Activated CD4-positive, alpha-beta T cell treated with anti-CD3 and anti-CD28 coated beads, Interleukin-2, amount 10 ng/mL, durations not matched to agents 7 days and 5 days (primary cell): ENCODE measurements around the gene KCNIP4. TPM values are rescaled to one million over a fixed set of nuclear protein-coding genes. Genes with fewer than 3 reads are reported as not detected.

Source experiments
- CTCF ChIA-PET: fragments of 350-600 bp; sonication (Branson Sonifier 250); formaldehyde crosslinking; loops from one replicate; lab custom pipeline; 2021; ENCODE audit warnings: antibody characterized with exemption; lab: Charles Lee
- POLR2A ChIA-PET: fragments of 350-600 bp; sonication (Branson Sonifier 250); formaldehyde crosslinking; loops from one replicate; lab custom pipeline; 2021; ENCODE audit warnings: antibody characterized with exemption; lab: Charles Lee
- DNase-seq: peaks from one replicate; pipeline ENCODE4 v3.0.0-alpha.2; 2020
- H3K27ac Mint-ChIP-seq: one replicate; pipeline ENCODE4 v1.8.0; 2021; ENCODE audit warnings: mild to moderate bottlenecking, moderate library complexity, mixed read lengths
- H3K27me3 Mint-ChIP-seq: one replicate; pipeline ENCODE4 v1.8.0; 2021; ENCODE audit warnings: mixed read lengths
- H3K36me3 Mint-ChIP-seq: one replicate; pipeline ENCODE4 v1.8.0; 2021; ENCODE audit warnings: low read depth, mixed read lengths
- H3K4me1 Mint-ChIP-seq: one replicate; pipeline ENCODE4 v1.8.0; 2021; ENCODE audit warnings: mixed read lengths
- H3K4me3 Mint-ChIP-seq: one replicate; pipeline ENCODE4 v1.8.0; 2021; ENCODE audit warnings: mild to moderate bottlenecking, moderate library complexity, mixed read lengths
- H3K9me3 Mint-ChIP-seq: one replicate; pipeline ENCODE4 v1.8.0; 2021; ENCODE audit warnings: mixed read lengths
- total RNA-seq, 2 experiments: library from RNA; stranded (reverse); gene quantifications; one replicate each; pipeline ENCODE4 v1.2.3, GENCODE V29; 2021

Gene KCNIP4
- total RNA-seq, 2 experiments from 2014 or later: not detected

DNA sequence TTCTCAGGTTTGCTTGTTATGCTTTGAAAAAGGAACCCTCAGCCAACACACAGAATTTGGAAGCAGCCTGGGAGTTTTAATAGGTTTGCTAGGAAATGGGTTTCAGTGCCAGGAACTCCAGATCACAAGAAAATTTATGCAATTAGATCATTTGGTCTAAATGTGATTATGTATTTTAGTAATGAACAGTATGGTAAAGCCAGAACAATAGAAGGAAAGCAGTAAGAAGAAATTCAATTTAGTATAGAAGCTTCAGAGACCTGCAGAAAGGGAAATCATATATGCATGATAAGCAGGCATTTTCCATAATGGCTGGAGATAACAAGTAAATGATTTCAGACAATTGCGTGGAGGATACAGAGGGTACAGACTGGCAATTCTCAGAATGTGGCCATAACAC, 184.7 kb downstream of the KCNIP4 start:
- ChIA-PET POLR2A (no interaction called here), CTCF (no interaction called here)
- no peak for DNase-seq
- Mint-ChIP-seq H3K9me3 (no peaks in the 10 kb centered on the region), H3K4me3 (no peak overlapping the region), H3K27ac (no peak overlapping the region), H3K36me3 (no peaks in the 10 kb centered on the region), H3K27me3 (no peaks in the 10 kb centered on the region), H3K4me1 (no peaks in the 10 kb centered on the region)

DNA sequence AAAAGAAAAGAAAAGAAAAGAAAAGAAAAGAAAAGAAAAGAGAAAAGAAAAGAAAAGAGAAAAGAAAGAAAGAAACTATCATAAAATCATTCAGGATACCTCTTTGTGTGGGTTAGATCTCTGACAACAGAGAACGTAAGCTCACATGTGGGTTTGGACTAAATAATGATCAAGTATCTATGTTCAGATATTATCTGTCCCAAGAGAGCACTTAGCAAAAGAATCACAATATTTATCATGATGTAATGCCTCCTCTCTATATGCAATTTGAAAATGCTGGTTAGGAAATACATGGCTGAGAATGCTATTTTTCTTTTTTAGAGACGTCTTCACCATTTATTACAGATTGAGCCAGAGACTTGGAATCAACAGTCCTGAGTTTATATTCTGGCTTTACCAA, 191.3 kb downstream of the KCNIP4 start:
- H3K4me1 Mint-ChIP-seq: no peaks in the 10 kb centered on the region

DNA sequence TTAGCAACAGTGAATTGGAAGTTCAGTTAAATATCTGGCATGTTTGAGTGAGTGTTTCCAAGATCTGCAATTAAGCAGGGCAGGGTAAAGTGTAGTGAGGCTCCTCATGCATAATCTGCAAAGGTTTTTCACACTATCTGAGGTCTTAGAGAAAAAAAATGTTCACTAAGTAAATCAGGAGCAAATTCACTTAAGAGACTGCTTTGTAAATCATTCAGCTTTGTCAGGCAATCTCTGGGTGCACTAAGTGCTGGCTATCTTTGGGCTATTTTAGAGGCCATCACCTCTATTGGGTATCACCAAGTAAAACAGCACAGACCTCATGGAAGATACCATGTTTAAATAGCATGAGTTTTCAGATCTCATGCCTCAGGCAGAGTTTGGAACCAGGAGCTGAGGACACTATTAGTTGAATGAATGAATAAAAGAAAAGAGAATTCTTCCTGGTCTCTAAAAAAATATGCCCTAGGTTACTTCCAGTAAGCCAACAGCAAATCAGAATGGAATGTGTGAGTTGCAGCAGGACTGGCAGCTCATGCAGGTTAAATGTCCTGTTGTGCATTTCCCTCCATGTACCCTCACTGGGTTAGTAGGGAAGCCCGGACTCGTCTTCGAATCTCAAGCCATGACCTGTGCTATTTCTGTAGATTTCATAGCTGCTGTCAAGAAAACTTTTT, 195.3 kb downstream of the KCNIP4 start:
- no peak overlapping the region for H3K27ac Mint-ChIP-seq
- ChIA-PET CTCF (no interaction called here), POLR2A (no interaction called here)
- H3K27me3 Mint-ChIP-seq: no peaks in the 10 kb centered on the region
- no peaks in the 10 kb centered on the region for H3K9me3 Mint-ChIP-seq
- no peaks in the 10 kb centered on the region for H3K36me3 Mint-ChIP-seq
- H3K4me1 Mint-ChIP-seq: no peaks in the 10 kb centered on the region
- DNase-seq: no peak
- no peak overlapping the region for H3K4me3 Mint-ChIP-seq

More for the DNA sequence above, 191.3 kb downstream of the KCNIP4 start:
- Mint-ChIP-seq H3K27ac (no peak overlapping the region), H3K4me3 (no peak overlapping the region), H3K9me3 (no peaks in the 10 kb centered on the region), H3K27me3 (no peaks in the 10 kb centered on the region), H3K36me3 (no peaks in the 10 kb centered on the region)
- DNase-seq: no peak
- CTCF ChIA-PET: no interaction called here
- POLR2A ChIA-PET: no interaction called here

DNA sequence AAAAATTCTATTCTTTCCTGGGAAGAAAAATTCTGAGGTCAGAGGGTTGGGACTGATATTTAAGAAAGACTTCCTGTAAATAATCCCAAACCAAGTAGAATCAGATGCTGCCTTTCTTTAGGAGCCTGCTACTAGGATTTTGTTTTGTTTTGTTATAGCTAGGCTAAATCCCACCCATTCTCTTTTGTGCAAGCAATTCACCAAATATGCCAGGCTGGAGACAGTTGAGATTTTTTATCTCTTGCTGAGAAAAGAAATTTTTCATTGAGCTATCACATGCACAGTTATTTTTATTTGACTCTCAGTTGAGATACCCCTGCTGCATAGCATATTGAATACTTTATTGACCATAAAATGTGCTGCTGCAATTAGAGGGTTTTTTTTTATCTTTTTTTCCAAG, 196.0 kb downstream of the KCNIP4 start:
- H3K4me3 Mint-ChIP-seq: no peak overlapping the region
- no peaks in the 10 kb centered on the region for H3K27me3 Mint-ChIP-seq
- POLR2A ChIA-PET: no interaction called here
- H3K4me1 Mint-ChIP-seq: no peaks in the 10 kb centered on the region
- no peak for DNase-seq
- H3K36me3 Mint-ChIP-seq: no peaks in the 10 kb centered on the region
- CTCF ChIA-PET: interaction anchor here (0.7 kb wide), 1 partner anchor 122 kb away, joined by 3 read pairs; no protein-coding TSS in a partner anchor
- H3K9me3 Mint-ChIP-seq: no peaks in the 10 kb centered on the region
- no peak overlapping the region for H3K27ac Mint-ChIP-seq

DNA sequence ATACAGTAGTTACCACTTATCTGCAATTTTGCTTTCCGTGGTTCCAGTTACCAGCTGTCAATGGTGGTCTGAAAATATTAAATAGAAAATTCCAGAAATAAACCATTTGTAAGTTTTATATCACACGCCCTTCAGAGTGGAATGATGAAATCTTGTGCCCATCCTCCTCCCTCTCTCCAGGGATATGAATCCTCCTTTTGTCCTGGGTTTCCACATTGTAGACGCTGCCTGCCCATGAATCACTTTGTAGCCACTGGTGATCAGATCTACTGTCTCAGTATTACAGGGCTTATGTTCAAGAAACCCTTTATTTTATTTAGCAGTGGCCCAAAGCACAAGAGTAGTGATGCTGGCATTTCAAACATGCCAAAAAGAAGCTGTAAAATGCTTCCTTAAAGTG, 198.6 kb downstream of the KCNIP4 start:
- ChIA-PET CTCF (no interaction called here), POLR2A (no interaction called here)
- no peak overlapping the region for H3K4me3 Mint-ChIP-seq
- no peaks in the 10 kb centered on the region for H3K9me3 Mint-ChIP-seq
- no peaks in the 10 kb centered on the region for H3K27me3 Mint-ChIP-seq
- no peaks in the 10 kb centered on the region for H3K36me3 Mint-ChIP-seq
- no peak for DNase-seq
- H3K27ac Mint-ChIP-seq: no peak overlapping the region
- no peaks in the 10 kb centered on the region for H3K4me1 Mint-ChIP-seq

DNA sequence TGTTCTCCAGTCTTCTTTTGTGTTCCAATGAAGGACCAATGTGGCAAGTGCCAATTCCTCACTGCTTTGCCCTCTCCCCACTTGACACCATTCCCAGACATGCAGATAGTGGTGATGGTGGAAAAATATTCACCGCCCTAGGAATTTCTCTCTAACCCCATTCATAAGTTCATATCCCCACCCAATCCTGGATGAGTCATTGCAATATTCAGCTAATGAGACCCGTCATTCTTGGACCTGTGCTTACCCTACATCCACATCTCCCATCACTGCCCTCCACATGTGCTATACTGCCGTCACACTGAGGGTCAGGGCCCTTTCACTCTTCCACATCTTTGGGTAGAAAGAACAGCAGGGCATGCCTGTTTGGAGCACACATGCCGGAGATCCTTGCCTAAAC, 199.2 kb downstream of the KCNIP4 start:
- no peaks in the 10 kb centered on the region for H3K4me1 Mint-ChIP-seq
- H3K27me3 Mint-ChIP-seq: no peaks in the 10 kb centered on the region
- CTCF ChIA-PET: no interaction called here

DNA sequence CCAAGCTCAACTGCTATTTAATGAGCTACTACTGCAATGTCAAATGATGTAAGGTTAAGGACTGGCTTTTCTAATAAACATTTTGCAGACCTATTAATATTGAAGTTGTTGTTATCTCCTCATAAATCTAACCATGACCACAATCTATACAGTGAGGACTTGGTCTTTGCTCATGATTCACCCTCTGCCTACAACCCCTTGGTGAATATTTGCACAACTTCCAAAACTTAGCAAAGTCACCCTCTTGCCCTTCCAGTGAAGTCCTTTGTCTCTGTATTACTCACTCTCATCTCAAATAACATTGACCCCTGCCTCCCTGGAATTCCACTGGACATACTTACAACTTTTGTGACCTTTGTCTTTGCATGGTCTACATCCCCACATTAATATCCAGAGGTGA, 204.5 kb downstream of the KCNIP4 start:
- Mint-ChIP-seq H3K4me3 (no peak overlapping the region), H3K4me1 (no peaks in the 10 kb centered on the region), H3K27me3 (no peaks in the 10 kb centered on the region), H3K27ac (no peak overlapping the region), H3K36me3 (no peaks in the 10 kb centered on the region), H3K9me3 (no peaks in the 10 kb centered on the region)
- ChIA-PET CTCF (interaction anchor here (1.0 kb wide), 1 partner anchor 9 kb away, joined by 3 read pairs; no protein-coding TSS in a partner anchor), POLR2A (no interaction called here)
- no peak for DNase-seq

More for the DNA sequence above, 199.2 kb downstream of the KCNIP4 start:
- no peaks in the 10 kb centered on the region for H3K36me3 Mint-ChIP-seq
- POLR2A ChIA-PET: no interaction called here
- no peaks in the 10 kb centered on the region for H3K9me3 Mint-ChIP-seq
- DNase-seq: no peak
- H3K4me3 Mint-ChIP-seq: no peak overlapping the region
- no peak overlapping the region for H3K27ac Mint-ChIP-seq

DNA sequence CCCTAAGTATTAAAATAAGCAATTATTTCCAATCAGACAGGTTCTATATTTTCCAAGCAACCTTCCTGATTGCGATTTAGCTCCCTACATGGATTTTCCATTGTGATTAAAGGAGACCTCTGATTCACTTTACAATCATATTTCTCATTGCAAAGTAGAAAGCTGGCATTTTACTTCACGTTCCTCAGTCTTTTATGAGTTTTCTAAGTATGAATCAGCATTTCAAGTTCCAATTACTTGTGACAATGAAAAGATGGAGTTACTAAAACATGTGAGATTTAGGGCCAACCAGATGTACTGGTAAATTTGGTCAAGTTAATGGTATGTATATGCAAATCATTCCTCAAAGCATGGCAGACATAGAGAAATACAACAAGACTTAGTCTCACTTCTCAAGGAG, 206.2 kb downstream of the KCNIP4 start:
- ChIA-PET POLR2A (no interaction called here), CTCF (no interaction called here)
- H3K4me3 Mint-ChIP-seq: no peak overlapping the region
- H3K27me3 Mint-ChIP-seq: no peaks in the 10 kb centered on the region
- H3K9me3 Mint-ChIP-seq: no peaks in the 10 kb centered on the region
- H3K27ac Mint-ChIP-seq: no peak overlapping the region
- DNase-seq: no peak
- no peaks in the 10 kb centered on the region for H3K4me1 Mint-ChIP-seq
- H3K36me3 Mint-ChIP-seq: no peaks in the 10 kb centered on the region

DNA sequence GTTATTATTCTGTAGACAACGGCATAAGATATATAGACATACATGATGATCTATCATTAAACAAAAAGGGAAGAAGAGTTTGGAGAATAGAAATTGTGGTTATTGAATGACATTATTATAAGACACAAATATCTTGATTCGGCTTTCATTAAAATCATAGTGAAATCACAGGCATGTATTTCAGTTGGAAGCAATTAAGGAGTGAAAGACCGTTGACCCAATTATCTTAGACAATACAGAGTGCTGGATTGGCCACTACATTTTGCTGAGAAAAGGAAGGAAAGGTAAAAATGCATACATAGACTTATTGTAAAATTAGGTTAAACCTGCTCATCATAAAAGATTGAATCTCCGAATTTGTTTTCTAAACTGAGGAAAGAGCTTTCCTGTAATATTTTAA, 209.8 kb downstream of the KCNIP4 start:
- H3K4me3 Mint-ChIP-seq: no peak overlapping the region
- no peaks in the 10 kb centered on the region for H3K36me3 Mint-ChIP-seq
- H3K4me1 Mint-ChIP-seq: no peaks in the 10 kb centered on the region
- no peak overlapping the region for H3K27ac Mint-ChIP-seq
- CTCF ChIA-PET: no interaction called here
- POLR2A ChIA-PET: no interaction called here
- no peak for DNase-seq
- H3K9me3 Mint-ChIP-seq: no peaks in the 10 kb centered on the region
- no peaks in the 10 kb centered on the region for H3K27me3 Mint-ChIP-seq

DNA sequence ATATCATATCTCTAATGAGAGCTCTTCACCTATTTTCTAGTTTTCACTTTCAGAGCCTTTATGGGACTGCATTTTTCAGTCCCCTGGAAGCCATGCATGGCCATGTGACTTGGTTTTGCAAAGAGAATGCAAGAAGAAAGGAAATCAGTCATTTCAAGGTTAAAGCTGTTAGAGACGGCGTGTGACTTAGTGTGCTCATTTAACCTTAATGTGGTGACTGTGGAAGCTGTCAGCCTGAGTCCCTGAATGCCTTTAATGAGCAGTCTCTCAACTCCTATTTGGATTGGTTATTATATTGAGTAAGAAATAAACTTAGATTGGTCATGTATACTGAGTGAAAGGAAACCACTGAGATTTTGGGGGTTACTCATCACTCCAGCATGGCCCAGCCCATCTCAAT, 212.7 kb downstream of the KCNIP4 start:
- Mint-ChIP-seq H3K4me3 (no peak overlapping the region), H3K9me3 (no peaks in the 10 kb centered on the region), H3K36me3 (no peaks in the 10 kb centered on the region), H3K4me1 (no peaks in the 10 kb centered on the region), H3K27ac (no peak overlapping the region), H3K27me3 (no peaks in the 10 kb centered on the region)
- ChIA-PET POLR2A (no interaction called here), CTCF (no interaction called here)
- no peak for DNase-seq

DNA sequence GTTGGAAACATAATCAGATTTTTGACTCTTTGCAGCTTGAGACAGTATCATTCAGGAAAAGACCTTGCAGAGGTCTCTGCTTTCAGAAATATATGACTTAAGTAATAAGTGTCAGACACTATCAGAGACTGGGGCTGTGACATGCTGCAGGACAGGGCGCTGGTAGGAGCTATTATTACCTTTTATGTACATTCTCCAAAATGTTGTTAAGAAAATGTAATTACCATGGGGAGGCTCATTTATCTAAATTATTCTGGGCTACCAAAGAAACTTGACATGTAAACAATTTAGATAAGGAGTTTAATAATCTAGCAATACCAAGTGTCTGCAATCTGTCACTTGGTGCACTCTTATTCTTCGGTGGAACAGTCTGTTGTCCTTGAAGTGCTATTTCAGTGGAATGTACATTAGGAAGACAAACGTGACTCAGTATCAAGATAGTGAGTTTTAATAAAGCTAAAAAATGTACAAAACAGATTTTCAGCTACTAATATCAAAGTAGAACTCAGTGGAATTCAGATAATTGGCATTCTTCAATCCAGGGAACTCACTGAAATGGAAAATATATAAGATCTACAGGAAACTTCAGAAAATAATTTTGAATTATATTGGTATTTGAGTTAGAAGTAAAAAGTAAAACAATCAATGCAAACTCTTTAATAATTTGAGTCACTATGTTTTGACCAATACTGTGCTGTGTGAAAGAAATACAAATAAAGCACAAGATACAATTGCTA, 214.5 kb downstream of the KCNIP4 start:
- Mint-ChIP-seq H3K4me1 (no peaks in the 10 kb centered on the region), H3K36me3 (no peaks in the 10 kb centered on the region)

DNA sequence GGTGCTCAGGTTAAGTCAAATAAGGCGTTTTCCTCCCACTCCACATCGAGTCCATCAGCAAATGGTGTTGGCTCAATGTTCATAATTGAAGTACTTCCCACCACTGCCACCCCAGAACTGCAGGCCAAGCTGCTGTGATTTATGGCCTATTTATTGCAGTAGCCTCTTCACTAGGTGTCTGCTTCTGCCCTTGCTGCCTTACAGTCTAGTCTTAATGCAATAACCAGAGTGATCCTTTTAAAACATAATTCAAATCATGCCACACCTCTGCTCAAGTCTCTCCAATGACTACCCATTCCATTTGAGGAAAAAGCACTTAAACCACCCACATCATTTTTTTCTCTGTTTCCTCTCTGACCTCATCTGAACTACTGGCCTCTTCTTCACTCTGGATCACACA, 220.3 kb downstream of the KCNIP4 start:
- ChIA-PET CTCF (no interaction called here), POLR2A (no interaction called here)
- Mint-ChIP-seq H3K9me3 (no peaks in the 10 kb centered on the region), H3K4me3 (no peak overlapping the region), H3K4me1 (no peaks in the 10 kb centered on the region), H3K27me3 (no peaks in the 10 kb centered on the region), H3K36me3 (no peaks in the 10 kb centered on the region), H3K27ac (no peak overlapping the region)
- no peak for DNase-seq

More for the DNA sequence above, 214.5 kb downstream of the KCNIP4 start:
- POLR2A ChIA-PET: no interaction called here
- no peaks in the 10 kb centered on the region for H3K9me3 Mint-ChIP-seq
- H3K27ac Mint-ChIP-seq: no peak overlapping the region
- no peaks in the 10 kb centered on the region for H3K27me3 Mint-ChIP-seq
- no peak for DNase-seq
- CTCF ChIA-PET: interaction anchor here (1.2 kb wide), 1 partner anchor 10 kb away, joined by 3 read pairs; no protein-coding TSS in a partner anchor
- H3K4me3 Mint-ChIP-seq: no peak overlapping the region

DNA sequence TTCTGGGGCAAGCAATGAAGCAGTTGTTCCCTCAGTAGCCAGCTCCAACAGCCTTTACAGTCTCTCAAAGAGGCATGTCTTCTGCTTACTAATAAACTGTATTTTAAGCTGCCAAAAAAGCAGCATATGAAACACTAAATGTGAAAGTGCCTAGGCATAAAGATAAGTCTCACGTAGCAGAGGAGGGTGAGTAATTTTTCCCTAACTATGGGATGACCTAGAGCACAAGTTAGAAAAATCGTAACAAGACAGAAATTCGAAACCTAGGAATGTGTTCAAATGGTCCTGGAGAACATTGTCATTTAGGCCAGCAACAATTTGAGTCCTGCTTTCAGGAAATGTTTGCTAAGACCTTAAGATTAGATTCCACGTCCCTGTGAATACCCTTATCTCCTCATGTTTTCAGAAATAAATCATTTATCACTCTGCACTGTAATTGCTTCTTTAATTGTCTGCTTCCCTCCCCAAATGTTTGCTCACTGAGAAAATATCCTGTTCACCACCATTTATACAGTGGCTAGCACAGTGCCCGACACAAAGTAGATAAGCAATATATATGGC, 222.2 kb downstream of the KCNIP4 start:
- Mint-ChIP-seq H3K36me3 (no peaks in the 10 kb centered on the region), H3K4me3 (no peak overlapping the region), H3K27ac (no peak overlapping the region), H3K27me3 (no peaks in the 10 kb centered on the region), H3K9me3 (no peaks in the 10 kb centered on the region), H3K4me1 (no peaks in the 10 kb centered on the region)
- CTCF ChIA-PET: no interaction called here
- DNase-seq: no peak
- POLR2A ChIA-PET: no interaction called here
